ENCODE data around the gene FBXL20. TPM values are rescaled to one million over a fixed set of nuclear protein-coding genes. Genes with fewer than 3 reads are reported as not detected.

The FBXL20 gene
- total RNA-seq, 1 donor from 2014 or later: 23.9 TPM

DNA sequence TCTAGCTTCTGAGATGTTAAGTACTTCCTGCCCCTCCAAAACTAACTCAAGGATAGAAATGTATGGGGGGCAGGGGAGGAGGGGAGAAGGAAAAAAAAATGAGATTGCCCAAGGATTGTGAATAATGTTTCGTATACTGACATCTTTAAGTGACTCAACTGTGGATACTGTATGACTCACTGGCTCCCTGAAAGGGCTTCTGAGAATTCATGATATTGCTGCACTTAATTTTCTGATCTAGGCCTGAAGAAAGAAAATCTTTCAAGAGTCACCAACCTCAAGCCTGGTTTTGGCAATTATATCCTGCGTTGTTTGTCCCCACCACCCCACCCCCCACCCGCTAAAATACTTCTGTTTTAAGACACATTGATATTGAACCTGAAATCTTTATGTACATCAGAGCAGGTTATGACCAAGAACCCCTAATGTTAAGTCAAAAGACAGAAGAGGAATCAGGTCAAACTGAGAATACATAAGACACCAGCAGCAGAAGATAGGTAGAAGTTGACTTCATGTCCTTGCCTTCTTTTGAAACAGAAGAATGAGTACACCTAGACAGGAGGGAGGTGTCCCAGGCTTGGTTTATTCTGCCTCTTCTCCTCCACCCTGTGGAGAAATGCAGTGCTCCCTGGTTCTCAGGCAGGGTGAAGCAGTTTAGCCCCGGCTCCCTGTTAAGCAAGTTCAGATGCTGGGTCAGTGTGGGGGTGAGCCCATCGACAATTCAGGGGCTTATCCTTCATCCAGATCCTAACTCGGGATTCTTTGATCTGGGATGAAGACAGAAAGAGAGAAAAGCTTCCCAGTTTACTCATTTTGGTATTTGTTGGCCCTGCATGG, 3.3 kb upstream of the FBXL20 start:
- DNase-seq (no peak), ATAC-seq (no peak)
- Histone ChIP-seq H3K4me3 (no peak overlapping the region), H3K4me1 (peaks cover 8% of the 10 kb centered on the region), H3K27me3 (no peaks in the 10 kb centered on the region), H3K9me3 (no peaks in the 10 kb centered on the region), H3K36me3 (peaks cover 40% of the 10 kb centered on the region), H3K27ac (no peak overlapping the region)
- TF ChIP-seq, protein P1, sequence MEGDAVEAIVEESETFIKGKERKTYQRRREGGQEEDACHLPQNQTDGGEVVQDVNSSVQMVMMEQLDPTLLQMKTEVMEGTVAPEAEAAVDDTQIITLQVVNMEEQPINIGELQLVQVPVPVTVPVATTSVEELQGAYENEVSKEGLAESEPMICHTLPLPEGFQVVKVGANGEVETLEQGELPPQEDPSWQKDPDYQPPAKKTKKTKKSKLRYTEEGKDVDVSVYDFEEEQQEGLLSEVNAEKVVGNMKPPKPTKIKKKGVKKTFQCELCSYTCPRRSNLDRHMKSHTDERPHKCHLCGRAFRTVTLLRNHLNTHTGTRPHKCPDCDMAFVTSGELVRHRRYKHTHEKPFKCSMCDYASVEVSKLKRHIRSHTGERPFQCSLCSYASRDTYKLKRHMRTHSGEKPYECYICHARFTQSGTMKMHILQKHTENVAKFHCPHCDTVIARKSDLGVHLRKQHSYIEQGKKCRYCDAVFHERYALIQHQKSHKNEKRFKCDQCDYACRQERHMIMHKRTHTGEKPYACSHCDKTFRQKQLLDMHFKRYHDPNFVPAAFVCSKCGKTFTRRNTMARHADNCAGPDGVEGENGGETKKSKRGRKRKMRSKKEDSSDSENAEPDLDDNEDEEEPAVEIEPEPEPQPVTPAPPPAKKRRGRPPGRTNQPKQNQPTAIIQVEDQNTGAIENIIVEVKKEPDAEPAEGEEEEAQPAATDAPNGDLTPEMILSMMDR (IDR thresholded peaks at IDR 0.05): no peak
- intact Hi-C loops (cut with DNase I): no loop called here

DNA sequence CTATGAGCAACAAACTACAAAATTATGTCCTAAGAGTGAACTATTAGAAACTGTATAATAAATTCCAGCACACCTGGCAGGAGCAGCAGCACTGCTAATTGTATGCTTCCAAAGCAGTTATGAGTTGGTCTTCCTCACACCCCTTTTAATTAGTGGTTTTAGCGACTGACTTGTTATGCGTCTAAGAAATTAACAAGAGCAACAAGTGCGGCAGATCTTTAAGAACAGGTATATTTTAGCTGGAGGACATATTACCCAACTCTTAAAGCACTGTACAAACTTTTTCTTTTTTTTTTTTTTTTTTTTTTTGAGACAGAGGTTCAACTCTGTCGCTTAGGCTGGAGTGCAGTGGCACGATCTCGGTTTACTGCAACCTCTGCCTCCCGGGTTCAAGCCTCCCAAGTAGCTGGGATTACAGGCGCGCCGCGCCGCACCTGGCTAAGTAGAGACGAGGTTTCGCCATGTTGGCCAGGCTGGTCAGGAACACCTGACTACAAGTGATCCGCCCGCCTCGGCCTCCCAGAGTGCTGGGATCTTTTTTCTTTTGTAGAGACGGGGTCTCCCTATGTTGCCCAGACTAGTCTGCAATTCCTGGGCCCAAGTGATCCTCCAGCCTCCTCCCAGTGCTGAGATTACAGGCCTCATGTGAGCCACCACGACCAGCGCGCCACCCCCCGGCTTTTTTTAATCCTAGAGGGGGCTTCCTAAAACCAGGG, 1.6 kb upstream of the FBXL20 start:
- peaks cover 23% of the 10 kb centered on the region for H3K36me3 ChIP-seq
- H3K4me3 ChIP-seq: peak overlapping the region; percentile 99
- no peaks in the 10 kb centered on the region for H3K9me3 ChIP-seq
- DNase-seq: no peak
- TF ChIP-seq, protein P1 (IDR thresholded peaks at IDR 0.05): no peak
- H3K4me1 ChIP-seq: peaks cover 14% of the 10 kb centered on the region
- ATAC-seq: no peak
- no peaks in the 10 kb centered on the region for H3K27me3 ChIP-seq
- intact Hi-C loops (cut with DNase I): no loop called here
- H3K27ac ChIP-seq: no peak overlapping the region

DNA sequence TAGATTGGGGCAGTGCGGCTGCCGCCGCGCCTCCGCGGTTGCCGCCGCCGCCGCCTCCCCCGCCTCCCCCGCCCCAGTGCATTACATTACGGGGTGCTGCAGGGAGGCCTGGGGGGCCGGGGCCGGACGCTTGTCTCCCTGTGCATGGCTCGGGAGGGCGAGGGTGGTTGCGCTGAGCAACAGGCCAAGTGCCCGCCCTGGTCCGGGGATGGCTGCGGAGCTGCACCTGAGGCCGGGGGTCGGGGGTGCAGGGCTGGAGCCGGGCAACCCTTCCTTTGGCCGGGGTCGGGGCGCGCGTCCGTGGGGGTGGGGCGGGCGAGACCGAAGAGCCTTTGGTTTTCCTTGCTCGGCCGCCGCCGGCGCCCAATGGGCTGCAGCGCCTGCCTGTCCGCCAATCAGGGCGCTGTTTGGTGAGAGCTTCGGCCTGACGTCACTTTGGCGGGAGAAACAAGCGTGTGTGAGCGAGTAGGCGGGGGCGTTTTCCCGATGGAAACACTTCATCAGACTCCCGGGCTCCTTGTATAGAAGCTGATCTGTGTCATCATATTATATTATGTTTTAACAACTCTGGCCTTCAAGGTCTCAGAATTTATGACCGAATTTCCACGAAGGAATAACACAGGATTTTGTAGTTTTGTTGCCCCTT, 941 bp upstream of the FBXL20 start:
- intact Hi-C loops (cut with DNase I): no loop called here
- H3K4me3 ChIP-seq: peak overlapping the region; percentile 99
- H3K9me3 ChIP-seq: no peaks in the 10 kb centered on the region

DNA sequence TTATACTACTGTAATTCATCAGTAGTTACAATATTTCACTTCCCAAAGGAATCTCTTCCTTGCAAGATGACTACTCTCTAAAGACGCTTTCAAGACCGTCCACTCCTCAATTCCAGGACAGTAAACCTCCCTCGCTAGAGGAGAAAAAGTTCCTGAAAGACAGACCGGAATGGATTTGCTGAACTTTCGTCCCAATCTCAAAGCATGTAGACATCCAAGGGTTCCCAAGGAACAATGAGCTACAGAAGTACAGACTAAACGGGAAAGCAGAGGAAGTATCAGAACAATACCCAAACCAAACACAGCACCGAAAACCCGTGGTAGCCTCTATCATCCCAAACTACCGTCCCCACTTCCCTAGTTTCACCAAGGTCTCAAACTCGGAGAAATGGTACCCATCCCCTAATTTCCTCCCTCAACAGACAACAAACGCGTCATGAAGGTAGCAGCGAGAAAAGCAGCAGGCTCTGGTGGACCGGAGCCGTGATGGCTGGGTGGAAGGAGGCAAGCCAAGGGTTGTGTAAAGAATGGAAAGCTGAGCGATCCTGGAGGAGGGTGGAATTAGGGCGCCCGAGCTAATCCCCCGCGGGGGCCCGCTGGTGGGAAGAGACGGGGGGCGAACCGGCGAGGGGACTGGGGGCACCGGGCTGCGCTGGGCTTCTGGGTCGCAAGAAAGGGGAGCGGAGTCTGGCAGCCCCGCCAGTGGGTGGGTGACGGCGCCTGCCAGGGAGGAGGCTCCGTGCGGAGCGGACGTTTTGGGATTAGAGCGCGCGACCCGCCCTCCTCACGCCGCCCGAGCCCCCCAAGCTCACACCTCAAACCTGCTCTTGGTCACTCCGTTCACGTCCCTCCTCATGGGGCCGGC, 647 bp downstream of the FBXL20 start:
- ATAC-seq (peak; percentile 1), DNase-seq (peak; percentile 74)
- intact Hi-C loops (cut with DNase I): no loop called here
- Histone ChIP-seq H3K4me1 (peaks cover 14% of the 10 kb centered on the region), H3K27me3 (no peaks in the 10 kb centered on the region), H3K36me3 (peaks cover 4% of the 10 kb centered on the region), H3K4me3 (peak overlapping the region; percentile 99), H3K27ac (peak overlapping the region; percentile 89), H3K9me3 (no peaks in the 10 kb centered on the region)
- TF ChIP-seq, protein P1 (IDR thresholded peaks at IDR 0.05): no peak

More for the DNA sequence above, 941 bp upstream of the FBXL20 start:
- H3K27ac ChIP-seq: peak overlapping the region; percentile 89
- DNase-seq (peak; percentile 95), ATAC-seq (peak; percentile 90)
- peaks cover 18% of the 10 kb centered on the region for H3K36me3 ChIP-seq
- TF ChIP-seq, protein P1 (IDR thresholded peaks at IDR 0.05): no peak
- H3K27me3 ChIP-seq: no peaks in the 10 kb centered on the region
- peaks cover 14% of the 10 kb centered on the region for H3K4me1 ChIP-seq

DNA sequence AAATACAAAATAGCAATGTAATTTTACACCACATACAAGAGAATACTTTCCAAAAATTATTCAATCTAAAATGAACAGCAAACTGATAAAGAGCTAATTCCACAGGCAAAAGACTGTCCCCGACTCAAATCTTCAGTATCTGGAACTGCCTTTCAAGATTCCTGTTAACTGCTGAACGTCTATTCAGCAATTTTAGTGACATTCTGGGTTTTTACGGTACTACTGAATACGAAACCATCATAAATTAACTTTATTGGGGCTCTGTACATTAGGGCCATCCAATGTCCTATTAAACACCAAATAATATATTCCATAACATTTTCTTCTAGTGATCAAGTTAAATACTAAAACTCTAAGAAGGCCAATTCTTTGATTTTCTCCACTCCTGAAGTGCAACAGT, 1.6 kb downstream of the FBXL20 start:
- H3K4me3 ChIP-seq: peak overlapping the region; percentile 99
- H3K27me3 ChIP-seq: no peaks in the 10 kb centered on the region
- intact Hi-C loops (cut with DNase I): no loop called here
- no peak for ATAC-seq
- H3K27ac ChIP-seq: peak overlapping the region; percentile 89
- H3K36me3 ChIP-seq: no peaks in the 10 kb centered on the region
- no peak for DNase-seq
- H3K9me3 ChIP-seq: no peaks in the 10 kb centered on the region
- TF ChIP-seq, protein P1 (IDR thresholded peaks at IDR 0.05): no peak
- peaks cover 14% of the 10 kb centered on the region for H3K4me1 ChIP-seq
